LNCaP clone FGC (cell line): ENCODE measurements around the gene KNOP1.

Experiments
- DNase-seq: peaks from one replicate; pipeline ENCODE4 v3.0.0-alpha.2; 2011; ENCODE audit warnings: low read depth
- H3K4me3 ChIP-seq: 2 replicates; pipeline ENCODE4 v1.5.1; 2011; ENCODE audit warnings: mild to moderate bottlenecking, low read depth, low read length, control low read depth
- CTCF ChIP-seq: IDR thresholded peaks from 2 replicates; pipeline ENCODE4 v1.5.1; 2012; ENCODE audit warnings: mild to moderate bottlenecking; ENCODE audit not compliant: control insufficient read depth, insufficient read depth; ENCODE audit errors: extremely low read depth

Gene KNOP1

DNA sequence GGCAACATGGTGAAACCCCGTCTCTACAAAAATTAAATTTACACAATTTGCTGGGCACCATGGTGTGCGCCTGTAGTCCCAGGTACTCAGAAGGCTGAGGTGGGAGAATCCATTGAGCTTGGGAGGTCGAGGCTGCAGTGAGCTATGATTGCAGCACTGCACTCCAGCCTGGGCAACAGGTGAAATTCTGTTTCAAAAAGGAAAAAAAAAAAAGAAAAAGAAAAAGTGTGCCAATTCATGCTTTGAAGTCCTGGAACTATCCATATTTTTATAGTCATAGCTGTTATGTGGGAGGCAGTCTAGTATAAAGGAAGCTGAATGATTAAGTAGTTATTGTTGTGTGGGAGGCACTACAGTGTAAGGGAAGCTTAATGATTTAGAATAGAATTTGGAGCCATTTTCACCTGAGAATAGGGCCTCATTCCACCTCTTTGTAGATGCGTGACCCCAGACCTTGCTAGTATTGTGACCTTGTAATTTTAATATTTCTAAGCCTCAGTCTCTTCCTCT, 31.6 kb upstream of the KNOP1 start:
- no peak for DNase-seq
- H3K4me3 ChIP-seq = no peak overlapping the region
- TF ChIP-seq CTCF = no peak

DNA sequence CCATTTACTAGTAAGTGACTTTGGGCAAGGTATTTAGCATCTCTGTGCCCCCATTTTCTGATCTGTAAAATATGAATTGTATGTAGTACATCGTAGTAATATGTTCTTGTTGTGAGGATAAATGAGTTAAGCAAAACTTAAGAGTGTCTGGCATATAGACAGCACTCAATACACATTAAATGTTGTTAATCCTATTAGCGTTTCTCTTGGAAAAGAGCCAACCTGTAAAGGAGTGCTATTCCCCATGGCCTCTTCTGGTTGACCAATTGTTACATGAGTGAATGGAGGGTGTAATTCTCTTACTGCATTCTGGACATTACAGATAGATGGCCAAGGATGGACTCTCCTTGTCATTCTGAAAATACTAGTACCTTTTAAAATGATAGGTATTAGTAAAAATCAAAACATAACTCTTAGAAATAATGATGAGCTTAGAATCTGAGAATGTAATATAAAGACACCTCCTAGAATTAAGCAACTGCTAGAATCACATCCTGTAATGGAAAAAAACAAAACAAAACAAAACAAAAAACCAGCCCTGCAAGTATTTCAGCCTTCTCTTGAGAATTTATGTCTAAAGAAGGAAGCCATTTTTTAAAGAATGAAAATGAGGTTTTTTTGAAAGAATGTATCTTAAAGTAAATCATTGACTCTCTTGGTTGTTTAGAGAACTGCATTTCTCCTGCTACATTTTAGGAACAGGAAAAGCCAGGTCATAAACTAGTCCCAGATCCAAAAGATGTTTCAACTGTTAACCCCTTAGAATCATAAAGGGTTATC, 30.6 kb upstream of the KNOP1 start:
- no peak overlapping the region for H3K4me3 ChIP-seq
- no peak for DNase-seq
- TF ChIP-seq CTCF = no peak

DNA sequence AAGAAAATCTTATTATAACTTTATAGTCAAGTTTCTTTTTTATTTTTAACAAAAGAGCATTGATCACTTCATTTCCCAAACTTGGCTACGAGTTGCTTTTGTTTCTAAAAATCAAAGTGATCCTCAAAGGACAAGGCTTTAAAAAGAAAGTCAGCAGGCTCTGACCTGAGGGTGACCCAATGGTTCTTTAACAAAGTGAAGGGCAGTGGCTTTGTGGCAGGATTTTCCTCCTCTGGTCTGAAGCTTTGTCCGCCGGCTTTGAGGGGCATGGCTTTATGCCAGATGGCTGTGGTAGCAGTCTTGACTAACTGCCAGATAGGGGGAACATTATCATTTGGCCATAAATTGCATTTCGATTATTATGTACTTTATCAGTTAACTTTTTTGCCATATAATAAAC, 28.5 kb upstream of the KNOP1 start:
- TF ChIP-seq CTCF = no peak
- no peak for DNase-seq
- no peak overlapping the region for H3K4me3 ChIP-seq

DNA sequence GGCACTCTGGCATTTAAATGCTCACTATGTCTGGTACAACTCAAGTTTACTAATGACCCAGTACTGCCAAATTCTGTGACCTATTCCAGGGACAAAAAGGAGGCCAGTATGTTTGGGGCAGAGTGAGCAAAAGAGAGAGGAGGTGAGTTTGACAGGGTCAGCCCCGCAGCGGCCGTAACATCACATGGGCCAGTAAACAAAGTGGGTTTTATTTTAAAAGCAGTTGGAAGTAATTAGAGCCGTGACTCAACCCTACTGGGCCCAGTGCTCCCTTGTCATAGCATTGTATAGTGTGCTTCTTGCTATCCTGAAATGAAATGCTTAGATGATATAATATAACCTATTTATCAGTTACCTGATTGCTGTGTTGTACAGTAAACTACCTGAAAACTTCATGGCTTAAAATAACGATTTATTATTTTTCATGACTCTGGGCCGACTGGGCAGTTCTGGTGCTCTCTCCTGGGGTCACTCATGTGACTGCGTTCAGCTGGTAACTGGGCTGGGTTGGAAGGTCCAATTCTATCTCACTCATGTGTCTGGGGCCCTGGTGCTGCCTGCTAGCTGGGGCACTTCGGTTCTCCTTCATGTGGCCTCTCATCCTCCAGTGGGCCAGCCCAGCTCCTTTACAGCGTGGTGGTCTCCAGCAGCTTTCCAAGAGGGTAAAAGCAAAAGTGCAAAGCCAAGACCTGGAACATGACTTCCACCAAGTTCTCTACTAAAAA, 27.4 kb upstream of the KNOP1 start:
- DNase-seq = no peak
- no peak for TF ChIP-seq CTCF
- no peak overlapping the region for H3K4me3 ChIP-seq

GRCh38 chr16:19744670-19745069, 26.6 kb upstream of the KNOP1 start:
- no peak overlapping the region for H3K4me3 ChIP-seq
- DNase-seq = peak; percentile 76
- TF ChIP-seq CTCF = no peak

DNA sequence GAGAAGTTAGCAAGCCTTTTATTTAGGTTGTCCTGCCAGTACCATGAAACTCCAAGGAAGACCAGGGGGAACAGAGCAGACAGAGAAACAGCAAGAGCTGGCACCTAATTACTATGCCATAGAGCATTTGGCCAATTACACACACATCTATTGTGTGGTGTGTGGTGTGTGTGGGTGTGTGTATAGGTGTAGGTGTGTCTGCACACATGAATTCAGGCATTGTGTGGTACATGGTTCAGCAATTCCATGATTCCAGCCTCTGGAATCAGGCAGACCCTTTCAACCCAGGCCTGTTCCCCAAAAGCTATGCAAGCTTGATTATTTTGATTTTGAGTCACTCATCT, 25.8 kb upstream of the KNOP1 start:
- no peak overlapping the region for H3K4me3 ChIP-seq
- DNase-seq = no peak
- TF ChIP-seq CTCF = no peak
